BJ (cell line): Measurements from ENCODE around the gene LMAN2. TPM values are rescaled to one million over a fixed set of nuclear protein-coding genes. Genes with fewer than 3 reads are reported as not detected.

ENCODE experiments used
- CTCF ChIA-PET: fragments of 350-600 bp; formaldehyde crosslinking; extraction: SDS; loops from one replicate; lab custom pipeline; 2021; ENCODE audit warnings: antibody characterized with exemption, inconsistent platforms; lab: Yijun Ruan, JAX
- POLR2A ChIA-PET: fragments of 300-600 bp; sonication (Branson Sonifier 250); formaldehyde crosslinking; extraction: SDS; loops from one replicate; lab custom pipeline; 2021; ENCODE audit warnings: antibody characterized with exemption; lab: Charles Lee
- DNase-seq: peaks from one replicate; pipeline ENCODE4 v3.0.0-alpha.2; 2011; ENCODE audit warnings: low read depth
- H3K27me3 ChIP-seq: 2 replicates; pipeline ENCODE4 v1.6.0; 2011; ENCODE audit warnings: low read length; ENCODE audit not compliant: control insufficient read depth, insufficient read depth
- H3K36me3 ChIP-seq: 2 replicates; pipeline ENCODE4 v1.5.1; 2011; ENCODE audit warnings: low read length; ENCODE audit not compliant: control insufficient read depth, insufficient read depth
- H3K4me3 ChIP-seq: 2 replicates; pipeline ENCODE4 v1.5.1; 2011; ENCODE audit warnings: low read depth, mild to moderate bottlenecking, control low read depth, low read length
- CTCF ChIP-seq: IDR thresholded peaks from 2 replicates; pipeline ENCODE4 v1.5.1; 2011; ENCODE audit warnings: low read depth, mild to moderate bottlenecking, control low read depth, inconsistent platforms, low read length, moderate library complexity; ENCODE audit not compliant: insufficient read depth
- polyA plus RNA-seq: library from polyadenylated mRNA; depleted of rRNA; stranded (reverse); fragments of >200 nt; gene quantifications from 2 replicates; pipeline ENCODE4 v1.2.3, GENCODE V29; 2011

LMAN2 gene
- polyA plus RNA-seq, 1 experiment: 248 TPM

- H3K4me3 ChIP-seq: no peak overlapping the region
- ChIA-PET CTCF (no interaction called here), POLR2A (no interaction called here)
- no peak for TF ChIP-seq CTCF
- H3K27me3 ChIP-seq: no peaks in the 10 kb centered on the region
- H3K36me3 ChIP-seq: peaks cover 33% of the 10 kb centered on the region
- no peak for DNase-seq
Measured at GRCh38 chr5:177338251-177339106, 13.0 kb downstream of the LMAN2 start.

- POLR2A ChIA-PET: no interaction called here
- Histone ChIP-seq H3K27me3 (no peaks in the 10 kb centered on the region), H3K4me3 (no peak overlapping the region), H3K36me3 (peaks cover 41% of the 10 kb centered on the region)
- CTCF ChIA-PET: interaction anchor here (0.9 to 8.3 kb wide), 2 partner anchors 13 to 19 kb away, joined by 4 to 36 read pairs; no protein-coding TSS in a partner anchor
- no peak for TF ChIP-seq CTCF
- no peak for DNase-seq
Measured at GRCh38 chr5:177336603-177337494, 14.6 kb downstream of the LMAN2 start.

GRCh38 chr5:177336112-177336511, 15.4 kb downstream of the LMAN2 start:
- H3K4me3 ChIP-seq: no peak overlapping the region
- H3K36me3 ChIP-seq: peaks cover 44% of the 10 kb centered on the region
- H3K27me3 ChIP-seq: no peaks in the 10 kb centered on the region
- no peak for DNase-seq
- TF ChIP-seq CTCF: peak; percentile 39
- POLR2A ChIA-PET: no interaction called here
- CTCF ChIA-PET: interaction anchor here (1.1 to 8.3 kb wide), 3 partner anchors 10 to 222 kb away, joined by 3 to 36 read pairs (median 3); no protein-coding TSS in a partner anchor

- POLR2A ChIA-PET: no interaction called here
Measured at GRCh38 chr5:177335701-177336065, 15.8 kb downstream of the LMAN2 start.

More at GRCh38 chr5:177335701-177336065, 15.8 kb downstream of the LMAN2 start:
- H3K27me3 ChIP-seq: no peaks in the 10 kb centered on the region
- CTCF ChIA-PET: interaction anchor here (1.1 to 8.3 kb wide), 3 partner anchors 10 to 222 kb away, joined by 3 to 36 read pairs (median 3); no protein-coding TSS in a partner anchor
- no peak overlapping the region for H3K4me3 ChIP-seq
- H3K36me3 ChIP-seq: peaks cover 47% of the 10 kb centered on the region
- no peak for TF ChIP-seq CTCF
- DNase-seq: no peak
